IMR-90 (cell line): ENCODE results near the gene APH1A. TPM values are rescaled to one million over a fixed set of nuclear protein-coding genes. Genes with fewer than 3 reads are reported as not detected.
"Not testable (repeated sequence)": the region's sequence is repeated elsewhere in the genome, so short reads cannot be mapped to it uniquely, and the experiment has no call there.

ENCODE experiments used
- ATAC-seq: fragments of 200-7000 bp; cut with Tn5 transposase; 2 replicates; pipeline ENCODE4 v1.9.1; 2020; ENCODE audit warnings: low read depth, mild to moderate bottlenecking, moderate library complexity
- BruUV-seq: library from RNA; stranded (reverse); fragments of 400-500 nt; replicated peaks from 2 replicates; lab custom pipeline; 2021; lab: Mats Ljungman, UMichigan
- CTCF ChIA-PET: fragments of 300-600 bp; formaldehyde crosslinking; extraction: SDS; loops from one replicate; lab custom pipeline; 2021; ENCODE audit warnings: antibody characterized with exemption; lab: Yijun Ruan, JAX
- POLR2A ChIA-PET: fragments of 300-600 bp; sonication (Branson Sonifier 250); formaldehyde crosslinking; loops from one replicate; lab custom pipeline; 2022; ENCODE audit warnings: antibody characterized with exemption; ENCODE audit not compliant: unreplicated experiment; lab: Charles Lee
- DNase-seq: peaks from one replicate; pipeline ENCODE4 v3.0.0; 2013
- H2AFZ ChIP-seq: replicated peaks from 2 replicates; pipeline ENCODE3; 2013; ENCODE audit warnings: low read length, mild to moderate bottlenecking; ENCODE audit not compliant: poor library complexity
- H2AK5ac ChIP-seq: 2 replicates; pipeline ENCODE4 v1.6.1; 2013; ENCODE audit warnings: low read depth, low read length, inconsistent platforms
- H2AK9ac ChIP-seq: replicated peaks from 2 replicates; pipeline ENCODE3; 2013; ENCODE audit warnings: mild to moderate bottlenecking, low read depth, low read length, moderate library complexity; ENCODE audit not compliant: poor library complexity
- H2BK120ac ChIP-seq: 2 replicates; pipeline ENCODE4 v1.6.1; 2013; ENCODE audit warnings: low read depth, low read length, inconsistent platforms
- H2BK15ac ChIP-seq: 3 replicates; pipeline ENCODE4 v1.6.1; 2013; ENCODE audit warnings: low read depth, low read length, inconsistent platforms
- H2BK20ac ChIP-seq: 2 replicates; pipeline ENCODE4 v1.6.1; 2013; ENCODE audit warnings: low read depth, mild to moderate bottlenecking, inconsistent platforms, low read length, moderate library complexity
- H2BK5ac ChIP-seq: 2 replicates; pipeline ENCODE4 v1.6.1; 2013; ENCODE audit warnings: mild to moderate bottlenecking, low read depth, low read length, inconsistent platforms; ENCODE audit not compliant: poor library complexity, severe bottlenecking
- H3K14ac ChIP-seq: replicated peaks from 2 replicates; pipeline ENCODE4 v1.6.1; 2013; ENCODE audit warnings: low read depth, low read length, inconsistent platforms
- H3K18ac ChIP-seq: 2 replicates; pipeline ENCODE4 v1.6.1; 2013; ENCODE audit warnings: low read depth, low read length, control low read depth
- H3K23ac ChIP-seq: 2 replicates; pipeline ENCODE4 v1.6.1; 2013; ENCODE audit warnings: low read depth, low read length, inconsistent platforms
- H3K27ac ChIP-seq: 2 replicates; pipeline ENCODE4 v1.5.1; 2013; ENCODE audit warnings: mild to moderate bottlenecking, control low read depth, low read length; ENCODE audit not compliant: insufficient read depth
- H3K27me3 ChIP-seq: 2 replicates; pipeline ENCODE4 v1.6.1; 2013; ENCODE audit warnings: low read length; ENCODE audit not compliant: control insufficient read depth, insufficient read depth
- H3K36me3 ChIP-seq: 2 replicates; pipeline ENCODE4 v1.6.1; 2013; ENCODE audit warnings: low read length, mixed read lengths; ENCODE audit not compliant: control insufficient read depth, insufficient read depth
- H3K4ac ChIP-seq: 2 replicates; pipeline ENCODE4 v1.6.1; 2013; ENCODE audit warnings: low read depth, low read length, inconsistent platforms
- H3K4me1 ChIP-seq: 2 replicates; pipeline ENCODE4 v1.6.1; 2013; ENCODE audit warnings: low read length, mixed read lengths; ENCODE audit not compliant: control insufficient read depth, insufficient read depth
- H3K4me2 ChIP-seq: 2 replicates; pipeline ENCODE4 v1.6.1; 2013; ENCODE audit warnings: low read depth, mild to moderate bottlenecking, control low read depth, low read length, moderate library complexity
- H3K4me3 ChIP-seq: 2 replicates; pipeline ENCODE4 v1.5.1; 2013; ENCODE audit warnings: low read depth, mild to moderate bottlenecking, control low read depth, low read length, moderate library complexity; ENCODE audit not compliant: insufficient read depth
- H3K56ac ChIP-seq: 2 replicates; pipeline ENCODE4 v1.6.1; 2013; ENCODE audit warnings: low read length, inconsistent platforms; ENCODE audit not compliant: insufficient read depth; ENCODE audit errors: extremely low read depth
- H3K79me1 ChIP-seq, 2 experiments: 2 replicates each; pipeline ENCODE4 v1.6.1; 2013; ENCODE audit warnings: low read length in 2 of 2, inconsistent platforms in 1 of 2, low read depth in 1 of 2
- H3K9ac ChIP-seq: 2 replicates; pipeline ENCODE4 v1.6.1; 2013; ENCODE audit warnings: low read depth, low read length, control low read depth
- H3K9me1 ChIP-seq: 2 replicates; pipeline ENCODE4 v1.6.1; 2013; ENCODE audit warnings: low read length, inconsistent platforms; ENCODE audit not compliant: insufficient read depth
- H3K9me3 ChIP-seq: 2 replicates; pipeline ENCODE4 v1.6.1; 2013; ENCODE audit warnings: low read length; ENCODE audit not compliant: control insufficient read depth, insufficient read depth
- H4K20me1 ChIP-seq: 2 replicates; pipeline ENCODE4 v1.6.1; 2013; ENCODE audit warnings: low read length, inconsistent platforms; ENCODE audit not compliant: insufficient read depth
- H4K5ac ChIP-seq: 2 replicates; pipeline ENCODE4 v1.6.1; 2013; ENCODE audit warnings: mild to moderate bottlenecking, low read depth, low read length, control low read depth
- H4K8ac ChIP-seq, 2 experiments: 2 replicates each; pipeline ENCODE4 v1.6.1; 2013; ENCODE audit warnings: low read depth in 2 of 2, low read length in 2 of 2, control low read depth in 1 of 2, inconsistent platforms in 1 of 2
- H4K91ac ChIP-seq: 2 replicates; pipeline ENCODE4 v1.6.1; 2013; ENCODE audit warnings: low read depth, low read length, inconsistent platforms; ENCODE audit not compliant: insufficient read depth
- WGBS, 2 experiments: methylation state at CpG; one replicate each; pipeline versions ENCODE4 v1.1.5 to v1.1.7; 2013; ENCODE audit warnings: missing lambda C conversion rate in 2 of 2; ENCODE audit not compliant: insufficient read length in 1 of 2; ENCODE audit errors: extremely low coverage in 2 of 2; 5-methylcytosine and 5-hydroxymethylcytosine counted together
- dilution Hi-C: fragments of 300-500 bp; cut with HindIII; formaldehyde crosslinking; loops from one replicate; pipeline ENCODE4 v1.14.3; 2018; ENCODE audit warnings: low sequenced_read_pairs; ENCODE audit not compliant: unreplicated experiment
- in situ Hi-C: fragments of 300-500 bp; cut with MboI; formaldehyde crosslinking; loops from 3 replicates; pipeline ENCODE4 v1.14.3; 2019; ENCODE audit warnings: low sequenced_read_pairs, inconsistent platforms, mixed read lengths
- intact Hi-C: fragments of 100-400 bp; cut with micrococcal nuclease; formaldehyde crosslinking; loops from 2 replicates; pipeline ENCODE4 v1.10.0; 2022
- polyA plus RNA-seq, 3 experiments: library from polyadenylated mRNA; depleted of rRNA; stranded (reverse); fragments of >200 nt; gene quantifications; 2 replicates each; pipeline ENCODE4 v1.2.3, GENCODE V29; 2012; ENCODE audit warnings: low replicate concordance in 1 of 3
- total RNA-seq: library from RNA; depleted of rRNA; stranded (reverse); fragments of >200 nt; gene quantifications from 2 replicates; pipeline ENCODE4 v1.2.3, GENCODE V29; 2012

The APH1A gene
- total and polyA plus RNA-seq, 2 of the 4 experiments (the other 2 are of a cell fraction): 62.0 to 94.2 TPM

- CTCF ChIA-PET, H2BK5ac ChIP-seq, H3K4ac ChIP-seq, H3K27ac ChIP-seq, H3K9me1 ChIP-seq, H3K4me1 ChIP-seq, in situ Hi-C loops, H3K9me3 ChIP-seq, H4K20me1 ChIP-seq, H2BK15ac ChIP-seq, H3K36me3 ChIP-seq, H3K56ac ChIP-seq, H4K91ac ChIP-seq, H3K4me3 ChIP-seq, DNase-seq, intact Hi-C loops, dilution Hi-C loops, H2AFZ ChIP-seq, H2BK20ac ChIP-seq, H3K18ac ChIP-seq, H2AK5ac ChIP-seq, H3K27me3 ChIP-seq, ATAC-seq, H3K9ac ChIP-seq, BruUV-seq, H3K14ac ChIP-seq, H2BK120ac ChIP-seq, H3K4me2 ChIP-seq, H2AK9ac ChIP-seq, H4K5ac ChIP-seq, H4K8ac ChIP-seq: not testable (repeated sequence)
- 100% methylated on average over 2 of the region's 10 CpGs; no CpG with 5 or more reads in 1 of the 2 experiments for WGBS, 2 experiments
- Histone ChIP-seq H3K23ac (peak overlapping the region; percentile 68; the same call in 1 of the 2 replicates), H3K79me1 (peaks cover 3 to 35% of the 10 kb centered on the region in 2 experiments; a peak in 3 of 4 replicates)
- POLR2A ChIA-PET: interaction anchor here (0.5 to 1.0 kb wide), 2 partner anchors 8 to 258 kb away, joined by 3 read pairs; no protein-coding TSS in a partner anchor
These were observed 35.9 kb downstream of the APH1A start for GRCh38 chr1:150232921-150233320.

- CTCF ChIA-PET, H3K27me3 ChIP-seq, H4K20me1 ChIP-seq, H4K8ac ChIP-seq, H4K5ac ChIP-seq, H2BK5ac ChIP-seq, H3K9ac ChIP-seq, H2AFZ ChIP-seq, ATAC-seq, dilution Hi-C loops, H3K56ac ChIP-seq, BruUV-seq, in situ Hi-C loops, H3K4me2 ChIP-seq, H3K23ac ChIP-seq, H4K91ac ChIP-seq, H3K9me3 ChIP-seq, POLR2A ChIA-PET, H3K18ac ChIP-seq, H2BK20ac ChIP-seq, H3K4me3 ChIP-seq, H2BK120ac ChIP-seq, H3K4me1 ChIP-seq, H2AK5ac ChIP-seq, H3K9me1 ChIP-seq, H3K27ac ChIP-seq, H2BK15ac ChIP-seq, intact Hi-C loops, H3K4ac ChIP-seq, DNase-seq, H2AK9ac ChIP-seq, H3K14ac ChIP-seq: not testable (repeated sequence)
- WGBS, 2 experiments: 100% methylated on average over 3 of the region's 10 CpGs; no CpG with 5 or more reads in 1 of the 2 experiments
- Histone ChIP-seq H3K79me1 (peaks cover 9 to 26% of the 10 kb centered on the region in 2 experiments), H3K36me3 (peaks cover 19% of the 10 kb centered on the region)
These were observed 40.6 kb downstream of the APH1A start for GRCh38 chr1:150228246-150228645.
